Fibroblast of lung (primary cell): ENCODE results near the gene MRPL21. TPM values are rescaled to one million over a fixed set of nuclear protein-coding genes. Genes with fewer than 3 reads are reported as not detected.

Source experiments
- DNase-seq, 2 donors: peaks; one replicate each; pipeline versions ENCODE4 v3.0.0 to v3.0.0-alpha.2; 2010; ENCODE audit warnings: low read depth in 2 of 2
- H2AFZ ChIP-seq: 2 replicates; pipeline ENCODE4 v1.5.1; 2012; ENCODE audit warnings: low read length, control low read depth, inconsistent platforms
- H3K27ac ChIP-seq: 2 replicates; pipeline ENCODE4 v1.5.1; 2011; ENCODE audit warnings: low read length, control low read depth; ENCODE audit not compliant: insufficient read depth
- H3K27me3 ChIP-seq: 2 replicates; pipeline ENCODE4 v1.5.1; 2011; ENCODE audit warnings: mild to moderate bottlenecking, low read length; ENCODE audit not compliant: control insufficient read depth, insufficient read depth
- H3K36me3 ChIP-seq: 2 replicates; pipeline ENCODE4 v1.5.1; 2011; ENCODE audit warnings: low read length; ENCODE audit not compliant: control insufficient read depth, insufficient read depth
- H3K4me1 ChIP-seq: 2 replicates; pipeline ENCODE4 v1.5.1; 2011; ENCODE audit warnings: low read length; ENCODE audit not compliant: control insufficient read depth, insufficient read depth; ENCODE audit errors: extremely low read depth
- H3K4me2 ChIP-seq: 2 replicates; pipeline ENCODE4 v1.5.1; 2011; ENCODE audit warnings: low read length, control low read depth; ENCODE audit not compliant: insufficient read depth; ENCODE audit errors: extremely low read depth
- H3K4me3 ChIP-seq, 4 experiments: fragments of 200-600 bp in 1 of 4; sonication (generic) in 1 of 4; replicated peaks in 1 of 4; 2 replicates each; pipeline ENCODE4 v1.5.1; 2011 to 2016; ENCODE audit warnings: low read length in 4 of 4, low read depth in 3 of 4, mild to moderate bottlenecking in 3 of 4, control low read depth in 2 of 4, inconsistent platforms in 1 of 4, mixed read lengths in 1 of 4; ENCODE audit not compliant: insufficient read depth in 1 of 4; ENCODE audit errors: control extremely low read depth in 1 of 4
- H3K79me2 ChIP-seq: 2 replicates; pipeline ENCODE4 v1.5.1; 2012; ENCODE audit warnings: mild to moderate bottlenecking, low read length, inconsistent platforms; ENCODE audit not compliant: control insufficient read depth, insufficient read depth
- H3K9ac ChIP-seq: 2 replicates; pipeline ENCODE4 v1.5.1; 2011; ENCODE audit warnings: mild to moderate bottlenecking, low read length, control low read depth; ENCODE audit not compliant: insufficient read depth
- H3K9me3 ChIP-seq: 2 replicates; pipeline ENCODE4 v1.5.1; 2012; ENCODE audit warnings: low read depth, low read length; ENCODE audit not compliant: control insufficient read depth, insufficient read depth
- H4K20me1 ChIP-seq: 2 replicates; pipeline ENCODE4 v1.5.1; 2011; ENCODE audit warnings: low read length; ENCODE audit not compliant: control insufficient read depth, insufficient read depth; ENCODE audit errors: extremely low read depth
- CTCF ChIP-seq, 2 donors: IDR thresholded peaks in 1 of 2; conservative IDR thresholded peaks in 1 of 2; 1 replicate in 1 of 2; 2 replicates in 1 of 2; pipeline ENCODE4 v1.5.1; 2011 to 2012; ENCODE audit warnings: low read length in 2 of 2, control low read depth in 1 of 2, inconsistent platforms in 1 of 2, low read depth in 1 of 2, mild to moderate bottlenecking in 1 of 2
- EZH2 ChIP-seq: IDR thresholded peaks from 2 replicates; pipeline ENCODE4 v1.5.1; 2012; ENCODE audit warnings: low read length, control low read depth, mild to moderate bottlenecking; ENCODE audit errors: missing control alignments
- polyA plus RNA-seq, 2 donors: library from polyadenylated mRNA; depleted of rRNA in 1 of 2; stranded (reverse) in 1 of 2; unstranded in 1 of 2; fragments of >200 nt; gene quantifications; 2 replicates each; pipeline ENCODE4 v1.2.1, GENCODE V29; 2011 to 2012; ENCODE audit warnings: missing spikeins in 1 of 2
- total RNA-seq: library from RNA; depleted of rRNA; stranded (reverse); fragments of >200 nt; gene quantifications from 2 replicates; pipeline ENCODE4 v1.2.1, GENCODE V29; 2014

MRPL21 gene
- total and polyA plus RNA-seq, 2 donors (not counting 1 experiment from before 2014, with no cell fraction given) = 31.6 to 59.9 TPM

- H3K36me3 ChIP-seq = peaks cover 21% of the 10 kb centered on the region
- no peaks in the 10 kb centered on the region for H3K27me3 ChIP-seq
- DNase-seq = no peak
- H3K9me3 ChIP-seq = no peaks in the 10 kb centered on the region
- H3K27ac ChIP-seq = no peak overlapping the region
- no peak overlapping the region for H3K9ac ChIP-seq
- H2AFZ ChIP-seq = no peak overlapping the region
- H4K20me1 ChIP-seq = no peaks in the 10 kb centered on the region
- no peak for TF ChIP-seq EZH2
- no peak for TF ChIP-seq CTCF (conservative IDR thresholded peaks at IDR 0.05 in 1 of 2, IDR thresholded peaks at IDR 0.05 in 1 of 2; ENCODE audit: low read depth in 1 of 2, low read length in 2 of 2)
- no peaks in the 10 kb centered on the region for H3K4me1 ChIP-seq
- no peak overlapping the region for H3K4me2 ChIP-seq
- H3K79me2 ChIP-seq = no peaks in the 10 kb centered on the region
- no peak overlapping the region for H3K4me3 ChIP-seq
Measured at GRCh38 chr11:68933605-68934320, 30.1 kb upstream of the MRPL21 start.

GRCh38 chr11:68932933-68933577 lies 29.4 kb upstream of the MRPL21 start:
- Histone ChIP-seq H3K4me3 (no peak overlapping the region), H3K27ac (no peak overlapping the region), H2AFZ (no peak overlapping the region), H4K20me1 (no peaks in the 10 kb centered on the region), H3K9me3 (no peaks in the 10 kb centered on the region), H3K27me3 (no peaks in the 10 kb centered on the region), H3K36me3 (peaks cover 21% of the 10 kb centered on the region), H3K9ac (no peak overlapping the region), H3K4me1 (no peaks in the 10 kb centered on the region), H3K4me2 (no peak overlapping the region), H3K79me2 (no peaks in the 10 kb centered on the region)
- no peak for TF ChIP-seq EZH2
- no peak for TF ChIP-seq CTCF (conservative IDR thresholded peaks at IDR 0.05 in 1 of 2, IDR thresholded peaks at IDR 0.05 in 1 of 2; ENCODE audit: low read depth in 1 of 2, low read length in 2 of 2)
- DNase-seq = no peak

GRCh38 chr11:68932358-68932757 lies 28.7 kb upstream of the MRPL21 start:
- H3K79me2 ChIP-seq = no peaks in the 10 kb centered on the region
- no peak for DNase-seq
- peaks cover 3% of the 10 kb centered on the region for H3K4me1 ChIP-seq
- H3K9me3 ChIP-seq = no peaks in the 10 kb centered on the region
- H2AFZ ChIP-seq = no peak overlapping the region
- no peak overlapping the region for H3K4me2 ChIP-seq
- no peak for TF ChIP-seq EZH2
- TF ChIP-seq CTCF (conservative IDR thresholded peaks at IDR 0.05 in 1 of 2, IDR thresholded peaks at IDR 0.05 in 1 of 2; ENCODE audit: low read depth in 1 of 2, low read length in 2 of 2) = no peak
- no peaks in the 10 kb centered on the region for H4K20me1 ChIP-seq
- H3K36me3 ChIP-seq = peaks cover 20% of the 10 kb centered on the region
- no peaks in the 10 kb centered on the region for H3K27me3 ChIP-seq
- H3K4me3 ChIP-seq = no peak overlapping the region
- no peak overlapping the region for H3K9ac ChIP-seq
- no peak overlapping the region for H3K27ac ChIP-seq
